ENCODE results near the gene TTLL9.
A peak's percentile ranks its signal among the peaks of the same experiment; 100 is the strongest.

Gene TTLL9

DNA sequence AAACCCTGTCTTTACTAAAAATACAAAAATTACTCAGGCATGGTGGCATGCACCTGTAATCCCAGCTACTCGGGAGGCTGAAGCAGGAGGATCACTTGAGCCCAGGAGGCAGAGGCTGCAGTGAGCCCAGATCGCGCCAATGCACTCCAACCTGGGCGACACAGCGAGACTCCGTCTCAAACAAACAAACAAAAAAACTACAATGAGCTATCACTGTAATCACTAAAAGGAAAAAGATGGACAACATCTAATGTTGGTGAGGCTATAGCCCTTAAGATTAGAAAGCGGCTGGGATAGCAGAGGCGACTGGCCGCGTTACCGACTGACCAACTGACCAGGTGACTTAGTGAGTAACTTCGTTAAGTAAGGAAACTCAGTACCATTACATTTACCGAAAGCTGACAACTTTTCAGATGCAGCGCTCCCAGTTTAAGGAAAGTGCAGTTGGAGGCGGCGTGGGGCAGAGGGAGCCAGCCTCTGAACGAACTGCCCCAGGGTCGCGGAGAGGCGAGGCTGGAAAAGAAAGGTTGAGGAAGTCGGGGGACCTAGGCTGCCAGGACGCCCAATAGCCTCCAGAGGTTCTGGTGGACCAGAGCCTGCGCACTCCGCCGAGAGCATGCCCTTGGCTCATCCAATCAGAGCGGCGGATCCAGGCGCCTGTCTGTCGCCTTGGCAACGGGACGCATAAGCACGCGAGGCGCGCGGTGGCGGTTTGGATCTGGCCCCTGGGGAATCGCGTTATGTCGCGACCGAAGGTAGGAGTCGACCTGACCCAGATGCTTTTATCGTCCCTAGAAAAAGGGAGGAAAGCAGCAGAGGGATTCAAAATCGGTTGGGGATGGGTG, 8.9 kb downstream of the TTLL9 start:
- H3K4me3 Mint-ChIP-seq: peak overlapping the region; percentile 95 to 96
- peak overlapping the region; percentile 9 to 91 for H3K27ac Mint-ChIP-seq
- no peaks in the 10 kb centered on the region for H3K9me3 Mint-ChIP-seq
- DNase-seq: peak; percentile 79 to 83
- ATAC-seq: peak; percentile 97
- peaks cover 10% of the 10 kb centered on the region for H3K27me3 Mint-ChIP-seq
- H3K4me1 Mint-ChIP-seq: peaks cover 20% of the 10 kb centered on the region

DNA sequence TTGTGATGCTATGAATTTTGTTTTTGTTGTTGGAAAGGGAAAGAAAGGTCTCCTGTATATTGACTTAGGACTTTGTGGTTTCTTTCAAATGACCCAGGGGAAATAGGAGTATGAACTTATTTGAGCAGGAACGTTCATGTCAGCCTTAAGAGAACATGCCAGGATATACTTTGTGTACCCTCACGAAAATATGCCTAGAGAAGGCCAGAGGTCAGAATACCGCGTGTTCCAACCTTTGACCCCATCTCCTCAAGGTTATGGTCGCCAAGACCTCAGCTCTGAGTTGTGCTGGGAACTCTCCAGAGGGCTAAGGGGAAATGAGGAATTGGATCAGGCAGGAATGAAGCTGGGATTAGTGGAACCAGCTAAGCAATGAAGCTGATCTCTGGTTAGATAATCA, 11.5 kb downstream of the TTLL9 start:
- no peak for ATAC-seq
- Mint-ChIP-seq H3K4me3 (no peak overlapping the region), H3K9me3 (no peaks in the 10 kb centered on the region), H3K27me3 (peaks cover 10% of the 10 kb centered on the region), H3K4me1 (peaks cover 20% of the 10 kb centered on the region), H3K27ac (no peak overlapping the region)
- DNase-seq: no peak

DNA sequence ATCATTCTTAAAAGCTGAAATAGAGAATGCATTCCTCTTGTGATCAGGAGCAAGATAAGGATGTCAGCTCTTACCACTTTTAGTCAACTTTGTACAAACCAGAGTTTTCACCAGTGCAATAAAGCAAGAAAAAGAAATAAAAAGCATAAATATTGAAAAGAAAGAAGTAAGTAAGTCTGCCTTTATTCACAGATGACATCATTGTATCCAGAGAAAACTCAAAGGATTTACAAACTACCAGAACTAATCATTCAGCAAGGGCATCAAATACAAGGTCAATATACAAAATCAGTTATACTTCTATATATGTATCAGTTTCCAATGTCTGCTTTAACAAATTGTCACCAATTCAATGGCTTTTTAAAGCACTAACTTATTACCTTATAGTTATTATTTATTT, 13.4 kb downstream of the TTLL9 start:
- DNase-seq: no peak
- Mint-ChIP-seq H3K4me1 (peaks cover 20% of the 10 kb centered on the region), H3K4me3 (no peak overlapping the region), H3K9me3 (no peaks in the 10 kb centered on the region), H3K27me3 (peaks cover 4% of the 10 kb centered on the region), H3K27ac (no peak overlapping the region)
- no peak for ATAC-seq

- Mint-ChIP-seq H3K4me1 (no peaks in the 10 kb centered on the region), H3K27ac (no peak overlapping the region), H3K9me3 (no peaks in the 10 kb centered on the region), H3K4me3 (no peak overlapping the region), H3K27me3 (peaks cover 7% of the 10 kb centered on the region)
- ATAC-seq (no peak), DNase-seq (no peak)
Measured at GRCh38 chr20:31890646-31891045, 20.2 kb downstream of the TTLL9 start.

DNA sequence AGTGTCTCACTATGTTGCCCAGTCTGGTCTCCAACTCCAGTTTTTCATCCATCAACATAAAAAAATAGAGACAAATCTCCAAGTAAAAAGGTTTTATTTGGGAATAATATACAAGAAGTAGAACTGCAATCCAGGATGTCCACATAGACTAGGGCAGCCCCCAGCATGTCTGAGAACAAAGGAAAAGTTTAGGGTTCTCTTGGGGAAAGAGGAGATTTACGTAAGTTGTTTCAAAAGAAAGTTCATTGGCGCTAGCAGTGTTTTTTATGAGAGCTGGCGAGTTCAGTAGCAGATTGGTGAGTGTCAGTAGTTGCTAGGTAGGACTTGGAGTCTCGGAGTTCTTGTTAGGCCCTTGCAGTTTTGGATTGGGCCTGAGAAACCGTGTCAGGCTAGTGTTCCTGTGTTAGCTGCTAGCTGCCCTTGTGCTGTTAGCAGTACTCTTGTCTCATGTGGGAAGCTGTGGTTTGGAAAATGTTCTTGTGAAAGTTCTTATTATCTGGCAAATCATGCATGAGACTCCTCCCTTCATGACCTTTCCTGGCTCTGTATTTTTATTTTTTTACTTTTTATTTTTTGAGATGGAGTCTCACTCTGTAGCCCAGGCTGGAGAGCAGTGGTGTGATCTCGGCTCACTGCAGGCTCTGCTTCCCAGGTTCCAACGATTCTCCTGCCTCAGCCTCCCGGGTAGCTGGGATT, 24.7 kb downstream of the TTLL9 start:
- Mint-ChIP-seq H3K27me3 (peaks cover 13% of the 10 kb centered on the region), H3K9me3 (no peaks in the 10 kb centered on the region), H3K4me3 (no peak overlapping the region), H3K4me1 (no peaks in the 10 kb centered on the region), H3K27ac (no peak overlapping the region)
- DNase-seq (no peak), ATAC-seq (no peak)

- Mint-ChIP-seq H3K4me1 (no peaks in the 10 kb centered on the region), H3K27me3 (peaks cover 13% of the 10 kb centered on the region), H3K27ac (no peak overlapping the region), H3K9me3 (no peaks in the 10 kb centered on the region), H3K4me3 (no peak overlapping the region)
- DNase-seq (no peak), ATAC-seq (no peak)
Measured at GRCh38 chr20:31896049-31896448, 25.6 kb downstream of the TTLL9 start.

DNA sequence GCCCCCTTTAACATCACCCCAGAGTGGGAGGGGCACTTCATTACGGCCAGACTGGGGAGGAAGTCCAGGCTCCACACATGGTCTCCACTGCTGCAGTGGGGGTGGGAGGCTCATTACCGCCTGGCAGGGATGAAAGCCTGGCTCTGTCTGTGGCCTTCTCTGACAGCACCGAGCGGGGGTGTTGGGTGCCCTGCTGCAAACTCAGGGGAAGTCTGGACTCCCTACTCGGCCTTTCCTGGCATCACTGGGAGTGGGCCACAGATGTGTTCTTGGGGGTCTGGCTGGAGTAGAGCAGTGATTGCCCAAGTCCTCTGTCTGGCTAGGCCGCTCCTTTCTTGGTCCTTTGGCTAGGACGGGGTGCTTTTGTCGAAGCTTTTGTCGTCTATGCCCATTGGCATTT, 27.1 kb downstream of the TTLL9 start:
- ATAC-seq (no peak), DNase-seq (no peak)
- Mint-ChIP-seq H3K27ac (no peak overlapping the region), H3K9me3 (no peaks in the 10 kb centered on the region), H3K27me3 (peaks cover 13% of the 10 kb centered on the region), H3K4me1 (no peaks in the 10 kb centered on the region), H3K4me3 (no peak overlapping the region)

GRCh38 chr20:31901615-31902014, 31.2 kb downstream of the TTLL9 start:
- H3K9me3 Mint-ChIP-seq: no peaks in the 10 kb centered on the region
- ATAC-seq (no peak), DNase-seq (no peak)
- H3K4me3 Mint-ChIP-seq: no peak overlapping the region
- H3K4me1 Mint-ChIP-seq: no peaks in the 10 kb centered on the region
- H3K27ac Mint-ChIP-seq: no peak overlapping the region
- peaks cover 7% of the 10 kb centered on the region for H3K27me3 Mint-ChIP-seq

- no peak for DNase-seq
- peaks cover 4% of the 10 kb centered on the region for H3K27me3 Mint-ChIP-seq
Measured at GRCh38 chr20:31903627-31904386, 33.4 kb downstream of the TTLL9 start.

DNA sequence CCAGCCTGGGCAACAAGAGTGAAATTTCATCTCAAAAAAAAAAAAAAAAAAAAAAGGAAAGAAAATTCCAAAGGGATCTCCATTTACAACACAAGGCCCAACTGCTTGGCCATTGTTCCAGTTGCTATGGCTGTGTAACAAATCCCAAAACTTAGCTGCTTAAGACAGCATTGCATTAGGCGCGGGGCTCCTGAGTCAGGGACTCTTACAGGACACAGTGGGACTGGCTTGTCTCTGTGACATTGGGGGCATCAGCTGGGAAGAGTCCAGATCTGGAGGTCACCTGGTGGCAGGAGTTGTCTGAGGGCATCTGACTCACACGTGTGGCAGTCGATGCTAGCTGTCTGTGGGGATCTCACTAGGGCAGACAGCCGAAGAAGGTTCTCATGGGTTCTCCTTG, 35.6 kb downstream of the TTLL9 start:
- H3K27me3 Mint-ChIP-seq: no peaks in the 10 kb centered on the region
- no peaks in the 10 kb centered on the region for H3K9me3 Mint-ChIP-seq
- no peak overlapping the region for H3K4me3 Mint-ChIP-seq

More at GRCh38 chr20:31903627-31904386, 33.4 kb downstream of the TTLL9 start:
- Mint-ChIP-seq H3K9me3 (no peaks in the 10 kb centered on the region), H3K27ac (no peak overlapping the region), H3K4me3 (no peak overlapping the region), H3K4me1 (no peaks in the 10 kb centered on the region)
- ATAC-seq: no peak

GRCh38 chr20:31907046-31907445, 36.6 kb downstream of the TTLL9 start:
- Mint-ChIP-seq H3K27me3 (no peaks in the 10 kb centered on the region), H3K9me3 (no peaks in the 10 kb centered on the region), H3K27ac (no peak overlapping the region), H3K4me3 (no peak overlapping the region), H3K4me1 (no peaks in the 10 kb centered on the region)
- ATAC-seq (no peak), DNase-seq (no peak)

More for the DNA sequence above, 35.6 kb downstream of the TTLL9 start:
- no peak for DNase-seq
- H3K27ac Mint-ChIP-seq: no peak overlapping the region
- H3K4me1 Mint-ChIP-seq: no peaks in the 10 kb centered on the region
- ATAC-seq: no peak

DNA sequence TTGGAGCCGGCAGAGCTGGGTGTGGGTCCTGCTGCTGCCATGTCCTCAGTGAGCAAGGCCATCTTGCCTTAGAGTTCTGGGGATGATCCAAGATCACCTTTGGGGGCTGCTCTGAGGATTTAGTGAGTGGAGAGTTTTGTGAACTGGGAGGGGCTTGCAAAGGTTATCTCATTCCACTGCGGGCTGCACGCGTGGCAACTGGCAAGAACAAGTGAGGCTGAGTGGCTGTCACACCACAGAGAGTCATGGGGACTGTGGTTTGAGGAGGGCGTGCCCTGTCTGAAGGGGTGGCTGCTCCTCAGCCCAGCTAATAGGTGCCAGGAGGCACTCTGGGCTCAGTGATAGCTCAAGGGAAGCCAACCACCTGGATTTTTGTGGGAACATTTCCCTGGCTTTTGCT, 37.6 kb downstream of the TTLL9 start:
- Mint-ChIP-seq H3K4me3 (no peak overlapping the region), H3K27ac (no peak overlapping the region), H3K27me3 (no peaks in the 10 kb centered on the region), H3K9me3 (no peaks in the 10 kb centered on the region), H3K4me1 (no peaks in the 10 kb centered on the region)
- no peak for ATAC-seq
- no peak for DNase-seq

DNA sequence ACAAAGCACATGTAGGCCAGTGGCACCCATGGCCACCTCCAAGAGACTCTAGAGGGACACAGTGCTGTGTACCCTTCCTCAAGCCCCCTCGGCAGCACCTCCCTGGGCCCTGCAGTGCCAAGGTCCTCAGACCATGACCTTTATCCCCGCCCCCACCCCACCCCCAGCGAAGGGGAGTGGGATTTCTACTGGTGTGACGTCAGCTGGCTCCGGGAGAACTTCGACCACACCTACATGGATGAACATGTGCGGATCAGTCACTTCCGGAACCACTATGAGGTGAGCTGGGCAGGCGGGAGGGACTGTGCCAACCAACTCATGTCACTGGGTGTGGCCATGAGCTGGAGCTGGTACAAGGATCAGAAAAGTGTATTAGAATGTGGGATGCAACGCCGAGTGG, 38.0 kb downstream of the TTLL9 start:
- ATAC-seq (no peak), DNase-seq (no peak)
- H3K27me3 Mint-ChIP-seq: no peaks in the 10 kb centered on the region
- H3K27ac Mint-ChIP-seq: no peak overlapping the region
- H3K9me3 Mint-ChIP-seq: no peaks in the 10 kb centered on the region
- no peak overlapping the region for H3K4me3 Mint-ChIP-seq
- no peaks in the 10 kb centered on the region for H3K4me1 Mint-ChIP-seq

DNA sequence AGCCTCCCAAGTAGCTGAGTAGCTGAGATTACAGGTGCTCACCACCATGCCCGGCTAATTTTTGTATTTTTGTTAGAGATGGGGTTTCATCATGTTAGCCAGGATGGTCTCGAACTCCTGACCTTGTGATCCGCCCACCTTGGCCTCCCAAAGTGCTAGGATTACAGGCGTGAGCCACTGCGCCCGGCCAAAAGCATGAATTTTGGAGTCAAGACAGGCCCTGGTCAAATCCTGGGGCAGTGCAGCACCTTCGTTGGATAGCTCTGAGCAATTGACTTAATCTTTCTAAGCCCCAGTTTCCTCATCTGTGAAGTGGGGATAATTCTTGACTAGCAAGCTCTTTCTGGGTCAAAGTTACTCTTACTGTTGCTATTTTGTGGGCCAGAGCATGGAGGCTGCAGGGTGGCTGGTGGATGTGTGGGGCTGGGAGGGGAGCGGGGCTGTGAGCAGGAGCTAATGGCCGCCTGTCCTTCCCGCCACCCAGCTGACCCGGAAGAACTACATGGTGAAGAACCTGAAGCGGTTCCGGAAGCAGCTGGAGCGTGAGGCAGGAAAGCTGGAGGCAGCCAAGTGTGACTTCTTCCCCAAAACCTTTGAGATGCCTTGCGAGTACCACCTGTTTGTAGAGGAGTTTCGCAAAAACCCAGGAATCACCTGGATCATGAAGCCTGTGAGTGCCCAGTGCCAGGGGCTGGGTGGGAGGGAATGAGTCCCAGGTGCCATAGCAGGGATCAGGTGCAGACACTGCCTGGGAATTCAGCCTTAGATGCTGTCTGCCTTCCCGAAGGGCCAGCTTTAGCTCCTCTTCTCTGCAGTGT, 39.0 kb downstream of the TTLL9 start:
- Mint-ChIP-seq H3K27ac (no peak overlapping the region), H3K4me1 (no peaks in the 10 kb centered on the region), H3K9me3 (no peaks in the 10 kb centered on the region), H3K4me3 (no peak overlapping the region), H3K27me3 (no peaks in the 10 kb centered on the region)
- ATAC-seq (no peak), DNase-seq (no peak)

DNA sequence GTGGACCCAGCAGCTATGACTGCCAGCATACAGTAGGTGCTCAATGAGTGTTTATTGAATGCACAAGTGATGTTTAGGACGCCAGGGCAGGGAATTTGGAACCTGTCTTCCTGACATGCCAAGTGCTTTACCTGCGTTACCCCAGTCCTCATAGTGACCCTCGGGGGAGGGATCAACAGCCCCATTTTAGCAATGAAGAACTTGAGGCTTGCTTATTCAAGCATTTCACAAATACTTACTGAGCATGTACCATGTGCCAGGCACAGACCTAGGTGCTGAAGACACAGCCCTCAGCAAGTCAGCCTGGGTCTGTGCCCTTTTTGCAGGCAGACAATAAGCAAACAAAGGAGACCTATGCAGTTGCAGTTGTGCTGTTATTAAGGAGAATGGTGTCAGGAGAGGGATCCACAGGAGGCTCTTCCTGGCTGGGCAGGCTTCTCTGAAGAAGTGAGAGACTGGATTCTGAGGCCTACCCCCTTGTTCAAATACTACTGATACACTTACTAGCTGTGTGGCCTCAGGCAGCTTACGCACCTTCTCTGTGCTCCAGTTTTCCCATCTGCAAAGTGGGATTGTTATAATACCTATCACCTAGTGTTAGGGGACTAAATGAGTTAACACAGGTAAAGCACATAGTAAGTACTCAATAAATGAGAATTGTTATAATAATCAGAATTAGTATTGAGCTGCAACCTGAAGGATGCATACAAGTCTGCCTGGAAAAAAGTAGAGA, 39.8 kb downstream of the TTLL9 start:
- H3K27ac Mint-ChIP-seq: no peak overlapping the region

More for the DNA sequence above, 39.8 kb downstream of the TTLL9 start:
- Mint-ChIP-seq H3K27me3 (no peaks in the 10 kb centered on the region), H3K4me3 (no peak overlapping the region), H3K9me3 (no peaks in the 10 kb centered on the region), H3K4me1 (no peaks in the 10 kb centered on the region)
- DNase-seq (no peak), ATAC-seq (no peak)
